K562 (cell line): ENCODE data around the gene STON2. TPM values are rescaled to one million over a fixed set of nuclear protein-coding genes. Genes with fewer than 3 reads are reported as not detected.

Source experiments
- BDP1 ChIP-seq: IDR thresholded peaks from 3 replicates; pipeline ENCODE4 v1.6.1; 2011; ENCODE audit not compliant: insufficient read length, insufficient read depth
- BRF2 ChIP-seq: IDR thresholded peaks from 3 replicates; pipeline ENCODE4 v1.6.1; 2011; ENCODE audit warnings: borderline replicate concordance, mild to moderate bottlenecking; ENCODE audit not compliant: insufficient read length, insufficient read depth
- CTBP1 ChIP-seq: fragments of 450-650 bp; IDR thresholded peaks from 2 replicates; pipeline ENCODE4 v1.6.1; 2016; ENCODE audit warnings: borderline replicate concordance
- E4F1 ChIP-seq: fragments of 250-450 bp; sonication (Bioruptor Pico); IDR thresholded peaks from 2 replicates; pipeline ENCODE4 v1.5.0; 2021; ENCODE audit warnings: mild to moderate bottlenecking, borderline replicate concordance
- EP400 ChIP-seq: fragments of 450-650 bp; IDR thresholded peaks from 2 replicates; pipeline ENCODE4 v1.6.1; 2017; ENCODE audit warnings: antibody characterized with exemption, mild to moderate bottlenecking, moderate library complexity
- EZH2 ChIP-seq: IDR thresholded peaks from 2 replicates; pipeline ENCODE4 v1.6.1; 2012; ENCODE audit warnings: low read depth, mild to moderate bottlenecking, inconsistent platforms, low read length, borderline replicate concordance
- FOXK1 ChIP-seq: sonication (generic); formaldehyde crosslinking; IDR thresholded peaks from 2 replicates; pipeline ENCODE4 v1.8.0; 2022; ENCODE audit warnings: missing genetic modification reagents, mild to moderate bottlenecking, borderline replicate concordance
- HCFC1 ChIP-seq: IDR thresholded peaks from 2 replicates; pipeline ENCODE4 v1.6.1; 2012; ENCODE audit warnings: low read depth, low read length, improper control_type of control experiment
- HNRNPL ChIP-seq: fragments of 200-400 bp; formaldehyde crosslinking; IDR thresholded peaks from 2 replicates; pipeline ENCODE4 v1.6.1; 2017; ENCODE audit warnings: low read depth, mild to moderate bottlenecking, low read length
- HOXB6 ChIP-seq: fragments of 250-450 bp; sonication (Bioruptor Pico); IDR thresholded peaks from 2 replicates; pipeline ENCODE4 v1.5.1; 2022; ENCODE audit warnings: mild to moderate bottlenecking, borderline replicate concordance
- IRF9 ChIP-seq: fragments of 450-650 bp; IDR thresholded peaks from 2 replicates; pipeline ENCODE4 v1.6.1; 2016; ENCODE audit warnings: missing biosample characterization, missing genetic modification characterization
- MCM3 ChIP-seq: fragments of 450-650 bp; IDR thresholded peaks from 2 replicates; pipeline ENCODE4 v1.6.1; 2016
- MECOM ChIP-seq: fragments of 250-450 bp; sonication (Bioruptor Pico); IDR thresholded peaks from 2 replicates; pipeline ENCODE4 v1.8.0; 2022; ENCODE audit warnings: inconsistent platforms
- MEF2A ChIP-seq: IDR thresholded peaks from 2 replicates; pipeline ENCODE4 v1.6.1; 2011; ENCODE audit warnings: low read depth, mild to moderate bottlenecking, low read length, moderate library complexity; ENCODE audit not compliant: control insufficient read depth
- NCOA6 ChIP-seq: fragments of 450-650 bp; IDR thresholded peaks from 2 replicates; pipeline ENCODE4 v1.6.1; 2017; ENCODE audit warnings: mild to moderate bottlenecking
- NR2C2 ChIP-seq, 2 experiments: fragments of 200-800 bp in 1 of 2; sonication (Bioruptor generic) in 1 of 2; sonication (generic) in 1 of 2; formaldehyde crosslinking in 1 of 2; IDR thresholded peaks; 2 replicates each; pipeline versions ENCODE4 v1.6.1 to v1.8.0; 2016 to 2022; ENCODE audit warnings: mild to moderate bottlenecking in 1 of 2, missing compliant biosample characterization in 1 of 2, missing genetic modification characterization in 1 of 2, missing genetic modification reagents in 1 of 2
- RFX7 ChIP-seq: fragments of 250-450 bp; sonication (Bioruptor Pico); IDR thresholded peaks from 2 replicates; pipeline ENCODE4 v1.5.1; 2021; ENCODE audit warnings: mild to moderate bottlenecking
- SAP30 ChIP-seq: fragments of 200-600 bp; sonication (generic); IDR thresholded peaks from 2 replicates; pipeline ENCODE4 v1.6.1; 2012; ENCODE audit warnings: borderline replicate concordance, low read depth, mild to moderate bottlenecking, moderate library complexity, low read length, control low read depth, inconsistent platforms; ENCODE audit not compliant: insufficient read depth, poor library complexity, severe bottlenecking
- SMAD3 ChIP-seq: fragments of 450-650 bp; formaldehyde crosslinking; conservative IDR thresholded peaks from 2 replicates; pipeline ENCODE4 v1.4.0; 2020; ENCODE audit warnings: mild to moderate bottlenecking
- XRCC5 ChIP-seq: fragments of 200-400 bp; formaldehyde crosslinking; IDR thresholded peaks from 2 replicates; pipeline ENCODE4 v1.6.1; 2017; ENCODE audit warnings: low read depth, mild to moderate bottlenecking, low read length
- ZBTB9 ChIP-seq: fragments of 450-650 bp; formaldehyde crosslinking; IDR thresholded peaks from 2 replicates; pipeline ENCODE4 v1.4.0; 2020; ENCODE audit warnings: mild to moderate bottlenecking, moderate library complexity
- ZNF282 ChIP-seq: sonication (generic); formaldehyde crosslinking; IDR thresholded peaks from 2 replicates; pipeline ENCODE4 v1.8.1; 2023; ENCODE audit warnings: missing genetic modification reagents
- ZNF384 ChIP-seq: IDR thresholded peaks from 2 replicates; pipeline ENCODE4 v1.6.1; 2012; ENCODE audit warnings: low read depth, low read length, improper control_type of control experiment
- ZNF830 ChIP-seq: fragments of 250-450 bp; sonication (Bioruptor Pico); IDR thresholded peaks from 2 replicates; pipeline ENCODE4 v1.5.0; 2021; ENCODE audit warnings: mild to moderate bottlenecking
- polyA plus RNA-seq, 8 experiments: library from polyadenylated mRNA; depleted of rRNA in 4 of 8; stranded (reverse) in 5 of 8; unstranded in 3 of 8; fragments of >200 nt; fragmentation: Nextera tagmentation in 2 of 8; fragmentation: Illumina TruSeq in 1 of 8; extraction: Ambion mirVana in 2 of 8; extraction: Trizol in 1 of 8; gene quantifications; 2 replicates each; pipeline versions ENCODE4 v1.2.1 to v1.2.3, GENCODE V29; 2011 to 2014; ENCODE audit warnings: inconsistent platforms in 1 of 8, missing spikeins in 1 of 8
- total RNA-seq, 7 experiments: library from RNA; depleted of rRNA in 6 of 7; stranded (reverse); fragments of >200 nt in 6 of 7; fragmentation: Illumina TruSeq in 2 of 7; extraction: Trizol in 2 of 7; gene quantifications; 2 replicates each; pipeline versions ENCODE4 v1.2.1 to v1.2.3, GENCODE V29; 2011 to 2021; ENCODE audit warnings: low replicate concordance in 1 of 7

STON2 gene
- total and polyA plus RNA-seq, 9 of the 15 experiments (the other 6 are each of a cell fraction or from before 2014, with no cell fraction given), result 7.8 to 99.3 (median 53.5) TPM

- TF ChIP-seq IRF9 (tag), result no peak
- no peak for TF ChIP-seq E4F1 (CRISPR knock-in tag)
- TF ChIP-seq EZH2, result no peak
- no peak for TF ChIP-seq HNRNPL
- TF ChIP-seq ZNF384, result no peak
- no peak for TF ChIP-seq RFX7
- no peak for TF ChIP-seq HOXB6 (CRISPR knock-in tag)
- TF ChIP-seq ZNF830, result no peak
- no peak for TF ChIP-seq HCFC1
- no peak for TF ChIP-seq FOXK1 (CRISPR knock-in tag)
- peak; percentile 20; the same call in 1 of the 2 replicates for TF ChIP-seq CTBP1
- no peak for TF ChIP-seq NCOA6
- TF ChIP-seq MECOM, result 0 out of 2 replicates have a peak, but pooled peaks have one; percentile 53
- no peak for TF ChIP-seq NR2C2 (CRISPR knock-in tag; IDR thresholded peaks at IDR 0.05)
- TF ChIP-seq NR2C2 (tag; IDR thresholded peaks at IDR 0.05), result peak; percentile 40; the same call in 1 of the 2 replicates
- no peak for TF ChIP-seq MEF2A
- TF ChIP-seq SMAD3, result no peak
- no peak for TF ChIP-seq BDP1
- TF ChIP-seq XRCC5, result no peak
- TF ChIP-seq MCM3, result no peak
- peak; percentile 41; the same call in 1 of the 2 replicates for TF ChIP-seq EP400
- TF ChIP-seq SAP30, result no peak
- no peak for TF ChIP-seq ZNF282
- no peak for TF ChIP-seq BRF2
- TF ChIP-seq ZBTB9, result no peak
Measured at GRCh38 chr14:81423504-81423903, 23.4 kb upstream of the STON2 start (continued).
